ENCODE results near the gene KIF6.

Gene KIF6

DNA sequence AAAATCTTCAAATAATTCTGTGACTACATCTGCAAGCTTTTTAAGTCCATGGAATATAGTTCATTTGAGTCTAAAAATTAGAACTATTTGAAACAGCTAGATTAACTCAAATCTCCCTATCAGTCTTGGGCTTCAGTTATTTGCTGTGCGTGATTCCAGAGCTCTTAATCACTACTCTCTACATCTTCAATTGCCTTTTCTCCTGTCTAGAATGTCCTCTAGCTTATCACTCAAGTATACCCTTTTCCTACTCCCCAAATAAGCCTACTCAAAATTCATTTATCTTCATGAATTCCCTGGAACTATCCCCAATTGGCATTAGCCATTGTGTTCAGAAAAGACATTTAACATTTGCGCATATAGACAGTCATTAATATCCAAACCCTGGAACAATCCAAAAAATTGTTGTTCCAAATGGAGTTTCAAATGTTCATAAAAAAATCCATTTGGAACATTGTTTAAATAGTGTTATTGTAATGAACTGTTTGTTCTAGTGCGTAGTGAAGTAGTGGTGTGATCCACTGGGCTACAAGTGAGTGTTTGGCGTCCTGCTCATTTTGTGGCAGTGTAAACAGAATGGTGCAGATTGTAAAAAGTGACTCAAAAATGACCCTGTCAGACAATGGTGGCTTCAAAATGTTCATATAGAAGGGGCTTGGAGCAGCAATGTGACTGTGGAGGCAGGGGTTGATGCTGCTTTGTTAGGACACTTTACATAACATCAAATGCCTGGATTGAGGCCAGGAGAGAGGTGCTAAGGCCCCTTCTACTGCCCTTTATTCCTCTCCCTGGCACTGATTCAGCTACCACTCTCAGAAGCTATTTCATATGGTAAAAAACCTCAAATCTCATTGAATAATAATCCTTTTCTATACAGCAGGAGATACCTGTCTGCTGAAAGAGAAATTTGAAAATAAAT is 122.3 kb downstream of the KIF6 start:
- no peaks in the 10 kb centered on the region for H3K4me1 ChIP-seq
- no peaks in the 10 kb centered on the region for H3K36me3 ChIP-seq
- no peak overlapping the region for H3K4me2 ChIP-seq
- H3K9ac ChIP-seq, result no peak overlapping the region
- H3K9me3 ChIP-seq, result no peaks in the 10 kb centered on the region
- no peak overlapping the region for H3K4me3 ChIP-seq
- H4K20me1 ChIP-seq, result no peaks in the 10 kb centered on the region
- H3K27me3 ChIP-seq, result no peaks in the 10 kb centered on the region
- no peak overlapping the region for H3K27ac ChIP-seq
- no peak for TF ChIP-seq Cebpa-rat (IDR thresholded peaks at IDR 0.05)

DNA sequence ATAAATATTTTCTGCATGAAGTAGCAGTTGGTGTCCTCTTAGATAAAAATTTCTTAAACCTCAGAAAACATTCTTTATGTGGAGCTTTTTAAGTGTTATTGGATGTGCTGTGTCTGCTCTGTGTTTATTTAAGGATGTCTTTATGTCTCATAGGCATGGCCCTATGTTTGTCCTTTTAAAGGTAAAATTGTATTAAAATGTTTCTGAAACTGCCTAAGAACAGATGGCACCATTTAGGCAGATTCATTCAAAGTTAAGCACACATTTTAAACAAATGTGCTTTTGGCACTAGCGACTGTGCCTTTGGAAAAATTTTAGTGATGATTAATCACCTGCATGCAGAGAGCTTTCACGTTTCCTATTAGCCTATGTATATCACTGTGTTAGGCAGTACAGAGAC is 125.2 kb downstream of the KIF6 start:
- no peak for TF ChIP-seq Cebpa-rat (IDR thresholded peaks at IDR 0.05)

DNA sequence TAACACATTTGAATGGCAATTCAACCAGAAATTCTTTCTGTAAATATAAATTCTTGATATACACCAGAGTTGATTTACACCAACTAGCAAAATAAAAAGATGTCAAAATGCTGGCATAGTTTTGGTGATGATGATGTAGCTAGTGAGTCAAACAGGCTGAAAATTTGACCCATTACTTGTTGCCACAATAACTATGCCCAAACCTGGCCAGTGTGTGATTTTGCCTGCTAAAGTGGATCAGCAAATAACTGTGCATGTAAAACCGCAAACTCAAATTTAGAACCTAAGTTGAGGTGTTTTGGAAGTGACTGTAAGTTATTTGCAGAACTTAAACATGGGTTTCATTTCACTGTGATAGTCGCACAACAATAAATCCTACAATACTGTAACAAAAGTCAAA is 125.9 kb downstream of the KIF6 start:
- Histone ChIP-seq H3K27ac (no peak overlapping the region), H3K27me3 (no peaks in the 10 kb centered on the region), H3K36me3 (no peaks in the 10 kb centered on the region), H3K4me3 (no peak overlapping the region), H3K4me1 (no peaks in the 10 kb centered on the region), H4K20me1 (no peaks in the 10 kb centered on the region), H3K9ac (no peak overlapping the region), H3K9me3 (no peaks in the 10 kb centered on the region), H3K4me2 (no peak overlapping the region)
- no peak for TF ChIP-seq Cebpa-rat (IDR thresholded peaks at IDR 0.05)

More for the DNA sequence above, 125.2 kb downstream of the KIF6 start:
- Histone ChIP-seq H3K9ac (no peak overlapping the region), H3K27ac (no peak overlapping the region), H3K27me3 (no peaks in the 10 kb centered on the region), H3K36me3 (no peaks in the 10 kb centered on the region), H3K9me3 (no peaks in the 10 kb centered on the region), H3K4me3 (no peak overlapping the region), H3K4me1 (no peaks in the 10 kb centered on the region), H3K4me2 (no peak overlapping the region), H4K20me1 (no peaks in the 10 kb centered on the region)

DNA sequence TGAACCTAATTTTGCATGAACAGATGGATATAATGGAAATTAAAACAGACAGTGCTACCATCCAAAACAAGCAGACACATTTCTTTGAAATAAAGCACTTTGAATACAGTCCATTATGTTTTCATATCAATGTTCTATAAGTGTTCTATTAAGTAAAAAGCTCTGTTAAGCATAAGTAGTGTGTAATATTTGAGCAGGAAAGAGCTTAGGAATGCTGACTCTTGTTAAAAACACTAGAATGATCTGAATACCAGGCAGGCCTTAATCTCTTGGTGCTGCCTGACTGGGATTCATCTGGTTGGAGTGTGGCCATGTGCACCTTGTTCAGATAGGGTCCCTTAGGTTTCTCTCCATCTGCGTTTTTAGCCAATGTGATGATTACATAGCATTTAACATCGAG is 130.9 kb downstream of the KIF6 start:
- no peak overlapping the region for H3K4me2 ChIP-seq
- H3K27ac ChIP-seq, result no peak overlapping the region
- H4K20me1 ChIP-seq, result no peaks in the 10 kb centered on the region
- H3K4me3 ChIP-seq, result no peak overlapping the region
- no peaks in the 10 kb centered on the region for H3K27me3 ChIP-seq
- TF ChIP-seq Cebpa-rat (IDR thresholded peaks at IDR 0.05), result no peak
- H3K9ac ChIP-seq, result no peak overlapping the region
- no peaks in the 10 kb centered on the region for H3K9me3 ChIP-seq
- H3K4me1 ChIP-seq, result no peaks in the 10 kb centered on the region
- H3K36me3 ChIP-seq, result no peaks in the 10 kb centered on the region

DNA sequence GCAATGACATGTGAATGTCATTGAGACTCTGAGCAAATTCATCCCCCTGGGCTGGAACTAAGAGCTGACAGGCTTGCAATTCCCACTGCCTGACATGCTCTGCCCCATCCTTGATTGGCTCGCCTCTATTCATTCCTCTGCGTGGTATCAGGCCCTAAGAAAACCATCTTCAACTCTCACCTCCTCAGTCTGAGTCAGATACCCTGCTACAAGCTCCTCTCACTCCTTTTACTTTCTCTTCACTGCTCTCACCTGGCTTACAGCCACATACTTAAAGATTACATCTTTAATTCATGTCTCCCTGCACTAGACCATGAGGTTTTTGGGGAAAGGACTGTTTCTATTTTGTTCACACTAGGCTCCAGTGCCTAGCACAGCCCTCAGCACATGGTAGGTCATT is 131.6 kb downstream of the KIF6 start:
- Histone ChIP-seq H3K27ac (no peak overlapping the region), H3K4me3 (no peak overlapping the region), H4K20me1 (no peaks in the 10 kb centered on the region), H3K27me3 (no peaks in the 10 kb centered on the region), H3K4me1 (no peaks in the 10 kb centered on the region), H3K36me3 (no peaks in the 10 kb centered on the region), H3K9ac (no peak overlapping the region), H3K9me3 (no peaks in the 10 kb centered on the region), H3K4me2 (no peak overlapping the region)
- no peak for TF ChIP-seq Cebpa-rat (IDR thresholded peaks at IDR 0.05)

DNA sequence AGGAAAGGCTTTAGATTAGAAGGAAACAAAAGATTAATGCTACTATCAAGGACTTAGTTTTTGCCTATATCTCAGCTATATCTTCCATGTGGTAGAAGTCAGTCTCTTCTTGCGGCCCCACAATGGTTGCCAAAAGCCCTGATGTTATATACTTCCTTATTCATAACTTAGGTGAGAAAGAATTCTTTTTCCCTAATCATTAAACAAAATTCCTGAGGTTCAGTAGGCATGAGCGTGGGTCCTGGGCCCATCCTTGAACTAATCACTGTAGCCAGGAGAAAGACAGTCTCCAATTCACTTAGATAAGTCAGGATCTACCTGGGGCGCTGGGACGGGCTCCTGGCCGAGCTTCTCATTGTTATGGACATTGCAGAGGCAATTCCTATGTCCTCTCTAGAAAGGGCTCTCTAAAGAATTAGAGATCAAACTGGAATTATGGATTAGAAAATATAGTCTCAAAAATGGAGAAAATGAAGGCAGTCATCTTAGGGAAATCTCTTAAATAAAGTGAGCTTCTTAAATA is 134.3 kb downstream of the KIF6 start:
- H3K4me2 ChIP-seq, result no peak overlapping the region
- no peaks in the 10 kb centered on the region for H4K20me1 ChIP-seq
- no peak overlapping the region for H3K27ac ChIP-seq
- H3K4me3 ChIP-seq, result no peak overlapping the region
- H3K9ac ChIP-seq, result no peak overlapping the region
- TF ChIP-seq Cebpa-rat (IDR thresholded peaks at IDR 0.05), result no peak
- no peaks in the 10 kb centered on the region for H3K9me3 ChIP-seq
- no peaks in the 10 kb centered on the region for H3K4me1 ChIP-seq
- H3K27me3 ChIP-seq, result no peaks in the 10 kb centered on the region
- no peaks in the 10 kb centered on the region for H3K36me3 ChIP-seq

DNA sequence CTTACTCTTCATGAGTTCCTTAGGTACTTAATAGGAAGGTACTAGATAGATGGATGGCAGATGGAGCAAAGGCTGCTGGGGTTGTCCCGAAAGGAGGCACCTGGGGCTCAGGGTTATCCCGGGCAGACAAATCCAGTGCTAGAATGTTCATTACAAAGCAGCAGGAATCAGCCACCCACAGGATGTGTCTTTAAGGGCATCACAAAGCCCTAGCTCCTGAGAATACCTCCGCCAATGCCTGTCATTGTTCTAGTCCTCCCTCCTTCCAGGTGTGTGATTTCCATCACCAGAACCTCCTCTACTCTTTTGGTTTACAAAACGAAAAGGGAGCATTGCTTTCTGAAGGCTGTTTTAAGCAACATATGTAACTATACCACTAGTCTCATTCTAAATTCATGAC is 138.1 kb downstream of the KIF6 start:
- H3K36me3 ChIP-seq, result no peaks in the 10 kb centered on the region
- no peak overlapping the region for H3K27ac ChIP-seq
- no peak for TF ChIP-seq Cebpa-rat (IDR thresholded peaks at IDR 0.05)
- H3K4me3 ChIP-seq, result no peak overlapping the region
- no peak overlapping the region for H3K9ac ChIP-seq
- no peaks in the 10 kb centered on the region for H4K20me1 ChIP-seq
- H3K4me2 ChIP-seq, result no peak overlapping the region
- H3K27me3 ChIP-seq, result no peaks in the 10 kb centered on the region
- H3K9me3 ChIP-seq, result no peaks in the 10 kb centered on the region
- no peaks in the 10 kb centered on the region for H3K4me1 ChIP-seq

DNA sequence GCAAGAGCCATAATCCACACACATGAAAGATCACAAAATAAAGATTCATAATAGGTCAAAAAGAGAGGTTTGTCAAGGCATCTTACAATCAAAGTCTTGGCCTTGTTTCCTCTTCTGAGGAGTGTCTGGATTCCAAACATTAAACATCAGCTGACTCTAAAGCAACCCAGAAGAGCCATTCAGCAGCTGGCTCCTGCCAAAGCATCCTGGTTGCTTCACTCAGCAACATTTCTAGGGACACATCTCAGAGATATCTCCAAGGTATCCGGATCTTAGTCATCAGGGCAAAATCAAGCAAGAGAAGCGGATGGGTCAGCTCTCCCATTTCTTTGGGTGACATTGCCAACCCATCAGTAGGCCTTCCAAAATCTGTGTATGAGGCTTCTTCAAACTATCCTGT is 139.6 kb downstream of the KIF6 start:
- no peak overlapping the region for H3K4me3 ChIP-seq
- no peaks in the 10 kb centered on the region for H3K9me3 ChIP-seq
- H4K20me1 ChIP-seq, result no peaks in the 10 kb centered on the region
- no peaks in the 10 kb centered on the region for H3K27me3 ChIP-seq
- no peaks in the 10 kb centered on the region for H3K36me3 ChIP-seq
- H3K4me1 ChIP-seq, result no peaks in the 10 kb centered on the region
- H3K9ac ChIP-seq, result no peak overlapping the region
- TF ChIP-seq Cebpa-rat (IDR thresholded peaks at IDR 0.05), result no peak
- no peak overlapping the region for H3K27ac ChIP-seq
- no peak overlapping the region for H3K4me2 ChIP-seq

DNA sequence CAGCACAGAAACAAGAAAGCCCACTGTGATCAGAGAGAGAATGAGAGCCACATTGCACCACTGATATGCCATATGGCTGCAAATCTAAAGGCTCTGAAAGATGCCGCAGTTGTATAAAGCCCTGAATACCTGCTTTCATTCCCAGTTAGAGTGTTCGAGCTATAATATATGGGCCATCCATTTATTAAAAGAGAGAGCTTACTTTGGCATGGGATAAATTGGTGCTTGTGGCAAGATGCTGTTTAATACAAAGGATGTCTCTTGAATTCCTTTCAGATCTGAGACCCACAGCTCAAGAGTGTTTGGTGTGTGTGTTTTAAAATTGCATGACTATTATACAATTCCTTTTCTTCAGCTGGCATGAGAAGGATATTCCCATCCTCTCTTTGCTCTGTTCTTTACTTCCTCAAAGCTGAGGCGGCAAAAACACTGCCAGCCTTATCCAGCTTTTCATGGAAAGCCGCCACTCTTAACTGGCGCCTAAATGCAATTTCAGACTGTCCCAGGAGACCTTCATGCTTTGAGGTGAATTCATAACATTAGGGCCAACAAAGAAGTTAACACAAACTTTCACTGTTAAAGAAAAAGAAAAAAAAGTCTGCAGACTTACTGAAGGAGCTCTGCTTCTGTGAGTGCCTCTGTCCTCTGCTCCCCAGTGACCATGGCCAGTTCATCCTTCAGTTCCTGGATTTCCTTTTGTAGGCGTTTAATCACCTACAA is 147.6 kb downstream of the KIF6 start:
- no peaks in the 10 kb centered on the region for H3K9me3 ChIP-seq
- no peaks in the 10 kb centered on the region for H3K4me1 ChIP-seq
- no peak overlapping the region for H3K4me2 ChIP-seq
- no peak overlapping the region for H3K27ac ChIP-seq
- H3K4me3 ChIP-seq, result no peak overlapping the region
- TF ChIP-seq Cebpa-rat (IDR thresholded peaks at IDR 0.05), result no peak
- H3K36me3 ChIP-seq, result no peaks in the 10 kb centered on the region
- H3K9ac ChIP-seq, result no peak overlapping the region
- no peaks in the 10 kb centered on the region for H4K20me1 ChIP-seq
- H3K27me3 ChIP-seq, result no peaks in the 10 kb centered on the region
